NCI-H526 (cell line): ENCODE results near the gene KHNYN.
A peak's percentile ranks its signal among the peaks of the same experiment; 100 is the strongest.
"Not testable (repeated sequence)": the region's sequence is repeated elsewhere in the genome, so short reads cannot be mapped to it uniquely, and the experiment has no call there.

Experiments used
- DNase-seq, 2 experiments: peaks; one replicate each; lab custom pipeline; 2025; lab: John Stamatoyannopoulos, UW

The KHNYN gene

GRCh38 chr14:24473211-24473610 lies 43.5 kb downstream of the KHNYN start:
- no peak for DNase-seq

- no peak for DNase-seq
Observed at GRCh38 chr14:24475261-24475660, 45.5 kb downstream of the KHNYN start.

DNA sequence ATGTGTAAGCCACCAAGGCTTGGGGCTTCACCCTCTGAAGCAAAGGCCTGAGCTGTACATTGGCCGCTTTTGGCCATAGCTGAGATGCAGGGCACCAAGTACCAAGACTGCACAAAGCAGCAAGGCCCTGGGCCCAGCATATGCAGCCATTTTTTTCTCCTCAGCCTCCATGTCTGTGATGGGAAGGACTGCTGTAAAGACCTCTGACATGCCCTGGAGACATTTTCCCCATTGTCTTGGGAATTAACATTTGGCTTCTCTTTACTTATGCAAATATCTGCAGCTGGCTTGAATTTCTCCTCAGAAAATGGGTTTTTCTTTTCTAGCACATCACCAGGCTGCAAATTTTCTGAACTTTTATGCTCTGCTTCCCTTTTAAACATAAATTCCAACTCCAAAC lies 50.2 kb downstream of the KHNYN start:
- DNase-seq, result not testable (repeated sequence)

GRCh38 chr14:24481622-24482324 lies 52.0 kb downstream of the KHNYN start:
- peak; percentile 30 to 73 for DNase-seq

GRCh38 chr14:24482699-24483303 lies 53.0 kb downstream of the KHNYN start:
- DNase-seq, result not testable (repeated sequence)

DNA sequence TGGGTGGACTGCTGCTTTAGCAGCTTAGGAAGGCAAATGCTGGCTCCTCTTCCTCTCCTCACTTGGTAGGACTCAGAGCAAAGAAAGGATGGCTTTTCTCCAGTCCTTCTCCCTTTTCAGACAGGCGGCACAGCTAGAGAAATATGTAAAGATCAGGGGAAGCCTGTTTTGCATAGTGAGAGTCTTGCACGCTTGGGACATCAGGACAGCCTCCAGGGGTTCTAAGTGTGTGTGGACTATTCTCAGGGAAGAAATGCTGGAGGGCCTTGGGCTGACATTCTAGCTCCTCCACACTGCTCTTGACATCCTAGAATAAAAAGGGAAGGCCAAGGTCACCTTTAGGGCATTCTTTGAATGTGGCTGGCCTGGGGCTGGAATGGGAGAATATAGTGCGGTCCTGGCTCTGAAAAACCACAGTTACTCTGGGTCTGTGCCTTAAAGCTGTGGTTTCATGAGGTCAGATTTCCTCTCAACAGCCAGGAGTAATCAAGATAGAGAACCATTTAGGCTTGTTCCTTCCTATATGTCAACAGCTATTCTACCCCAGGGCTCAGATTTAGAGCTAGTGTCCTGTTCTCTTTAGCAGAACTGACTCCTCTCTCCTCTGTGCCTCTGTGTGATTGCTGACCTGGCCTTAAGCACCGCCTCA lies 54.0 kb downstream of the KHNYN start:
- peak; percentile 33 to 42 for DNase-seq
